ENCODE data around the gene TSTD1.

GRCh38 chr1:161084597-161084988 lies 45.8 kb upstream of the TSTD1 start:
- TF ChIP-seq POLR2A (IDR thresholded peaks at IDR 0.05): no peak
- TF ChIP-seq, protein P1, sequence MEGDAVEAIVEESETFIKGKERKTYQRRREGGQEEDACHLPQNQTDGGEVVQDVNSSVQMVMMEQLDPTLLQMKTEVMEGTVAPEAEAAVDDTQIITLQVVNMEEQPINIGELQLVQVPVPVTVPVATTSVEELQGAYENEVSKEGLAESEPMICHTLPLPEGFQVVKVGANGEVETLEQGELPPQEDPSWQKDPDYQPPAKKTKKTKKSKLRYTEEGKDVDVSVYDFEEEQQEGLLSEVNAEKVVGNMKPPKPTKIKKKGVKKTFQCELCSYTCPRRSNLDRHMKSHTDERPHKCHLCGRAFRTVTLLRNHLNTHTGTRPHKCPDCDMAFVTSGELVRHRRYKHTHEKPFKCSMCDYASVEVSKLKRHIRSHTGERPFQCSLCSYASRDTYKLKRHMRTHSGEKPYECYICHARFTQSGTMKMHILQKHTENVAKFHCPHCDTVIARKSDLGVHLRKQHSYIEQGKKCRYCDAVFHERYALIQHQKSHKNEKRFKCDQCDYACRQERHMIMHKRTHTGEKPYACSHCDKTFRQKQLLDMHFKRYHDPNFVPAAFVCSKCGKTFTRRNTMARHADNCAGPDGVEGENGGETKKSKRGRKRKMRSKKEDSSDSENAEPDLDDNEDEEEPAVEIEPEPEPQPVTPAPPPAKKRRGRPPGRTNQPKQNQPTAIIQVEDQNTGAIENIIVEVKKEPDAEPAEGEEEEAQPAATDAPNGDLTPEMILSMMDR (IDR thresholded peaks at IDR 0.05): no peak
